ENCODE measurements around the gene KIF4B.

DNA sequence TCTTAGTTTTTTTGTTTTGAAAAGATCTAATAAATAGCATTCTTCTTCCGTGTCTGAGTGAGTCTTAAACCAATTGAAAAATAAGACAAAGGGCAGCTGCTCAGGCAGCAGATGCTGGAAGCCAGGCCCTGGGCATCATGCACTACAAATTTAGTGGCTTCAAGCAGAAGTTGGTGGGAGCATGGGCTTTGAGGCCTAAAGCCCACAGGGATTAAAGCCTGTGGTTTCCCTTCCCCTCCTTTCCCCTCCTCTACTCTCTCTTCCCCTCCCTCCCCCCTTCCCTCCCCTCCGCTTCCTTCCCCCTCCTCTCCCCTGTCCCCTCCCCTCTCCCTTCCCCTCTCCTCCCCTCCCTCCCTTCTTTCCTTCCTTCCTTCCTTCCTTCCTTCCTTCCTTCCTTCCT is 20.1 kb upstream of the KIF4B start:
- TF ChIP-seq, protein P1, sequence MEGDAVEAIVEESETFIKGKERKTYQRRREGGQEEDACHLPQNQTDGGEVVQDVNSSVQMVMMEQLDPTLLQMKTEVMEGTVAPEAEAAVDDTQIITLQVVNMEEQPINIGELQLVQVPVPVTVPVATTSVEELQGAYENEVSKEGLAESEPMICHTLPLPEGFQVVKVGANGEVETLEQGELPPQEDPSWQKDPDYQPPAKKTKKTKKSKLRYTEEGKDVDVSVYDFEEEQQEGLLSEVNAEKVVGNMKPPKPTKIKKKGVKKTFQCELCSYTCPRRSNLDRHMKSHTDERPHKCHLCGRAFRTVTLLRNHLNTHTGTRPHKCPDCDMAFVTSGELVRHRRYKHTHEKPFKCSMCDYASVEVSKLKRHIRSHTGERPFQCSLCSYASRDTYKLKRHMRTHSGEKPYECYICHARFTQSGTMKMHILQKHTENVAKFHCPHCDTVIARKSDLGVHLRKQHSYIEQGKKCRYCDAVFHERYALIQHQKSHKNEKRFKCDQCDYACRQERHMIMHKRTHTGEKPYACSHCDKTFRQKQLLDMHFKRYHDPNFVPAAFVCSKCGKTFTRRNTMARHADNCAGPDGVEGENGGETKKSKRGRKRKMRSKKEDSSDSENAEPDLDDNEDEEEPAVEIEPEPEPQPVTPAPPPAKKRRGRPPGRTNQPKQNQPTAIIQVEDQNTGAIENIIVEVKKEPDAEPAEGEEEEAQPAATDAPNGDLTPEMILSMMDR (IDR thresholded peaks at IDR 0.05 in 2 of 3, conservative IDR thresholded peaks at IDR 0.05 in 1 of 3; ENCODE audit: borderline replicate concordance in 1 of 3, insufficient read depth in 1 of 3, low read depth in 2 of 3, low read length in 2 of 3) = no peak
- TF ChIP-seq RAD21 (IDR thresholded peaks at IDR 0.05; ENCODE audit: low read depth) (no peak), POLR2A (IDR thresholded peaks at IDR 0.05; ENCODE audit: borderline replicate concordance, extremely low read depth, insufficient read depth, insufficient read length) (no peak), YY1 (IDR thresholded peaks at IDR 0.05; ENCODE audit: extremely low read depth, insufficient replicate concordance, low read depth, low read length) (no peak), ZNF274 (IDR thresholded peaks at IDR 0.05; ENCODE audit: low read depth, low read length) (no peak), ELF1 (IDR thresholded peaks at IDR 0.05; ENCODE audit: borderline replicate concordance, low read depth) (no peak), ZFX (IDR thresholded peaks at IDR 0.05) (no peak), POLR2AphosphoS5 (IDR thresholded peaks at IDR 0.05; ENCODE audit: low read depth, low read length) (no peak), EZH2 (IDR thresholded peaks at IDR 0.05) (no peak), JUND (IDR thresholded peaks at IDR 0.05) (no peak)
- TF ChIP-seq, protein P2, sequence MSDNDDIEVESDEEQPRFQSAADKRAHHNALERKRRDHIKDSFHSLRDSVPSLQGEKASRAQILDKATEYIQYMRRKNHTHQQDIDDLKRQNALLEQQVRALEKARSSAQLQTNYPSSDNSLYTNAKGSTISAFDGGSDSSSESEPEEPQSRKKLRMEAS (IDR thresholded peaks at IDR 0.05) = no peak
- TF ChIP-seq, protein P3, sequence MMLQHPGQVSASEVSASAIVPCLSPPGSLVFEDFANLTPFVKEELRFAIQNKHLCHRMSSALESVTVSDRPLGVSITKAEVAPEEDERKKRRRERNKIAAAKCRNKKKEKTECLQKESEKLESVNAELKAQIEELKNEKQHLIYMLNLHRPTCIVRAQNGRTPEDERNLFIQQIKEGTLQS (IDR thresholded peaks at IDR 0.05) = no peak
